T-helper 2 cell (primary cell): ENCODE results near the gene DOK7.
A peak's percentile ranks its signal among the peaks of the same experiment; 100 is the strongest.

Source experiments
- DNase-seq, 5 experiments: peaks; one replicate each; pipeline versions ENCODE4 v3.0.0 to v3.0.0-alpha.2; 2012 to 2022

DOK7 gene

GRCh38 chr4:3427706-3428446 is 35.2 kb upstream of the DOK7 start:
- DNase-seq: no peak

- DNase-seq: no peak
Measured at GRCh38 chr4:3429651-3430050, 33.5 kb upstream of the DOK7 start.

- DNase-seq: no peak
Measured at GRCh38 chr4:3430524-3430923, 32.6 kb upstream of the DOK7 start.

- no peak for DNase-seq
Measured at GRCh38 chr4:3431446-3431993, 31.6 kb upstream of the DOK7 start.

- no peak for DNase-seq
Measured at GRCh38 chr4:3432381-3432790, 30.7 kb upstream of the DOK7 start.

- no peak for DNase-seq
Measured at GRCh38 chr4:3433138-3433869, 29.8 kb upstream of the DOK7 start.

- DNase-seq: no peak
Measured at GRCh38 chr4:3434881-3435685, 28.0 kb upstream of the DOK7 start.

GRCh38 chr4:3435686-3435956 is 27.5 kb upstream of the DOK7 start:
- no peak for DNase-seq

- DNase-seq: no peak
Measured at GRCh38 chr4:3436048-3436797, 26.9 kb upstream of the DOK7 start.

- peak in 1 of 5 experiments; percentile 70 for DNase-seq
Measured at GRCh38 chr4:3436798-3437581, 26.1 kb upstream of the DOK7 start.

GRCh38 chr4:3437582-3437936 is 25.5 kb upstream of the DOK7 start:
- DNase-seq: no peak

GRCh38 chr4:3437998-3438846 is 24.9 kb upstream of the DOK7 start:
- no peak for DNase-seq

GRCh38 chr4:3438847-3439180 is 24.3 kb upstream of the DOK7 start:
- no peak for DNase-seq

GRCh38 chr4:3439391-3439790 is 23.7 kb upstream of the DOK7 start:
- DNase-seq: no peak

GRCh38 chr4:3440011-3440410 is 23.1 kb upstream of the DOK7 start:
- no peak for DNase-seq

GRCh38 chr4:3440979-3441500 is 22.1 kb upstream of the DOK7 start:
- DNase-seq: no peak

GRCh38 chr4:3441501-3442459 is 21.3 kb upstream of the DOK7 start, which contains the start of gene HGFAC:
HGFAC (plus strand) TSS chr4:3441968; CDS start chr4:3442002, 34 bp downstream.
- DNase-seq: peak in 1 of 5 experiments; percentile 2

- no peak for DNase-seq
Measured at GRCh38 chr4:3442460-3442958, 20.6 kb upstream of the DOK7 start.
